ENCODE measurements around the gene CALHM3.
"Not testable (repeated sequence)": the region's sequence is repeated elsewhere in the genome, so short reads cannot be mapped to it uniquely, and the experiment has no call there.

Gene CALHM3

GRCh38 chr10:103510791-103511752, 32.0 kb upstream of the CALHM3 start:
- no peaks in the 10 kb centered on the region for H3K36me3 Mint-ChIP-seq
- H3K27me3 Mint-ChIP-seq, result peaks cover 7% of the 10 kb centered on the region
- H3K27ac Mint-ChIP-seq, result no peak overlapping the region
- peaks cover 6% of the 10 kb centered on the region for H3K4me1 Mint-ChIP-seq
- no peak overlapping the region for H3K4me3 Mint-ChIP-seq
- DNase-seq (ENCODE audit: low spot score in 2 of 2), result no peak
- H3K9me3 Mint-ChIP-seq, result no peaks in the 10 kb centered on the region
- no peak for ATAC-seq (ENCODE audit: low read depth)

DNA sequence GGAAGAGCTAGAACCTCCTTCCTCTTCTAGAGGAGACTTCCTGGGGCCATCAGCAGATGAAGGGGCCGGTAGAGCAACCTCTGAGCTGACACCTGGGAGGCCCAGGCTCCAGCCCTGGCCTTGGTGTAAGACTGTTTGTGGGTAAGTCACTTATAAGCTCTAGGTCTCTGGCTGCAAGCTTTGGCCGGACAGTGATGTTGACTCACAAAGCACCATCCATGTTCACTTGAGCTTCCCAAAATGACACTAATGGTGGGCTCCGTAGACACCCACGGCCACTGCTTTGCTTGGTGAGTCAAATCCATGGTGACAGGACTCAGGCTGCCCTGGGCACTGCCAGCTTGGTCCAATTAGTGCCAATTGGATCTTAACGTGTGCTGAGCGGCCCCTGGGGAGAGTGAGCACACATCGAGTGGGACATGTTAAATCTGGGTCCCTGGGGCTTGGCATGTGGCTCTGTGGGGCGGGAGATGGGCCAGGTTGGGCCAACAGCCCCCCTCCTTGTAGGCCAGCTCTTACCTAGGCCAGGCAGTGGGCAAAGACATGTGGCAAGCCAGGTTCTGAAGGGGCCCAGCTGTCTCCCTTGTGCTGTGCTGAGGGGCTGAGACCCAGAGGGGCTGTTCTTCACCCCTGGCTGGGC, 31.1 kb upstream of the CALHM3 start:
- DNase-seq (ENCODE audit: low spot score in 2 of 2) (no peak), ATAC-seq (ENCODE audit: low read depth) (no peak)
- Mint-ChIP-seq H3K4me1 (peaks cover 1% of the 10 kb centered on the region), H3K9me3 (no peaks in the 10 kb centered on the region), H3K4me3 (no peak overlapping the region), H3K36me3 (no peaks in the 10 kb centered on the region), H3K27me3 (peaks cover 7% of the 10 kb centered on the region), H3K27ac (no peak overlapping the region)

GRCh38 chr10:103507235-103508191, 28.5 kb upstream of the CALHM3 start:
- DNase-seq (ENCODE audit: low spot score in 2 of 2), result no peak
- no peak for ATAC-seq (ENCODE audit: low read depth)
- Mint-ChIP-seq H3K27ac (no peak overlapping the region), H3K4me3 (no peak overlapping the region), H3K4me1 (peaks cover 3% of the 10 kb centered on the region), H3K27me3 (peaks cover 16% of the 10 kb centered on the region), H3K9me3 (no peaks in the 10 kb centered on the region), H3K36me3 (no peaks in the 10 kb centered on the region)

- Mint-ChIP-seq H3K27ac (no peak overlapping the region), H3K36me3 (no peaks in the 10 kb centered on the region), H3K27me3 (peaks cover 20% of the 10 kb centered on the region), H3K4me3 (no peak overlapping the region), H3K4me1 (peaks cover 3% of the 10 kb centered on the region), H3K9me3 (no peaks in the 10 kb centered on the region)
- ATAC-seq (ENCODE audit: low read depth) (no peak), DNase-seq (ENCODE audit: low spot score in 2 of 2) (no peak)
Observed at GRCh38 chr10:103506061-103506460, 27.0 kb upstream of the CALHM3 start.

GRCh38 chr10:103504181-103504783, 25.2 kb upstream of the CALHM3 start:
- ATAC-seq (ENCODE audit: low read depth) (no peak), DNase-seq (ENCODE audit: low spot score in 2 of 2) (no peak)
- H3K9me3 Mint-ChIP-seq, result no peaks in the 10 kb centered on the region
- peaks cover 3% of the 10 kb centered on the region for H3K4me1 Mint-ChIP-seq
- peaks cover 29% of the 10 kb centered on the region for H3K27me3 Mint-ChIP-seq
- no peak overlapping the region for H3K4me3 Mint-ChIP-seq
- H3K36me3 Mint-ChIP-seq, result no peaks in the 10 kb centered on the region
- H3K27ac Mint-ChIP-seq, result no peak overlapping the region

GRCh38 chr10:103503777-103504176, 24.7 kb upstream of the CALHM3 start:
- DNase-seq (ENCODE audit: low spot score in 2 of 2); H3K36me3 Mint-ChIP-seq; H3K4me3 Mint-ChIP-seq; ATAC-seq (ENCODE audit: low read depth); H3K4me1 Mint-ChIP-seq; H3K27ac Mint-ChIP-seq; H3K9me3 Mint-ChIP-seq: not testable (repeated sequence)
- peaks cover 29% of the 10 kb centered on the region for H3K27me3 Mint-ChIP-seq

DNA sequence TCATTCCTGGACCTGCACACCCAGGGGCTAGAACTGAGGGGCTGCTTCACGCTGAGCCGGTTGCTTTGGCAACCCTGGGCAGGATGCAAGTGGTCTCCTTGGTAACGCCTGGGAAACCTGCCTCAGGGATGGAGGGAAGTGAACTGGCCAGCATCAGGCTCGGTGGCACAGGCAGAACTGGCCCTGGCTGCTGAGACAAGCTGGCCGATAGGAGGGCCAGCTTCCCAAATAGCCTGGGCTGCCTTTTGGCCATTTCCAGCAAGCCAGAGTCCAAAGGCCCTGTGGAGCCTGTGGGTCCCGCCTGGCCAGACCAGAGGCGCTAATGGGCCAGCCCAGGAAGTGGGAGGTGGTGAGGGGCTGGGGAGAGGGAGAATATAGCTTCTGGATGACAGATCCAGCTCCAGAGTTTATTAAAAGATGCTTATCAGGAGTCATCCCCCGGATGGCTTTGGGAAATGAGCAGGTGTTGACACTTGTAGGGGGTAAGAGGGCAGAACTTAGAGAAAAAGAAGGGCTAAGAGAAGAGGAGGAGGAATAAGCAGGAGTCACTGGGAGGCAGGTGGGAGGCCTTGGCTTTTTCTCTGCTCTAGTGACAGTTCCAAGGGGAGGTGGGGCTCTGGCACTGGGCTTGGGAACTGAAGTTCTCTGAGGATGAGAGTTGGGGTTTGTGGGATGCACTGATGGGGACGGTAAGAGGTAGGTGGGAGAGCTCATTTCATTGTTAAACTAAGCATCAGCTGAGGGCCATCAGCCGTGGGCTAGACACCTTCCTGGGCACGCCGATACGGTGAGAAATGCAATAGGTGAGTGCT, 24.0 kb upstream of the CALHM3 start:
- Mint-ChIP-seq H3K4me1 (peaks cover 3% of the 10 kb centered on the region), H3K27ac (no peak overlapping the region), H3K9me3 (no peaks in the 10 kb centered on the region), H3K36me3 (no peaks in the 10 kb centered on the region), H3K4me3 (no peak overlapping the region), H3K27me3 (peaks cover 32% of the 10 kb centered on the region)
- DNase-seq (ENCODE audit: low spot score in 2 of 2) (no peak), ATAC-seq (ENCODE audit: low read depth) (no peak)

GRCh38 chr10:103501186-103501585, 22.1 kb upstream of the CALHM3 start:
- Mint-ChIP-seq H3K4me3 (no peak overlapping the region), H3K27ac (no peak overlapping the region), H3K4me1 (peaks cover 3% of the 10 kb centered on the region), H3K9me3 (no peaks in the 10 kb centered on the region), H3K36me3 (no peaks in the 10 kb centered on the region), H3K27me3 (peaks cover 31% of the 10 kb centered on the region)
- DNase-seq (ENCODE audit: low spot score in 2 of 2) (no peak), ATAC-seq (ENCODE audit: low read depth) (no peak)

DNA sequence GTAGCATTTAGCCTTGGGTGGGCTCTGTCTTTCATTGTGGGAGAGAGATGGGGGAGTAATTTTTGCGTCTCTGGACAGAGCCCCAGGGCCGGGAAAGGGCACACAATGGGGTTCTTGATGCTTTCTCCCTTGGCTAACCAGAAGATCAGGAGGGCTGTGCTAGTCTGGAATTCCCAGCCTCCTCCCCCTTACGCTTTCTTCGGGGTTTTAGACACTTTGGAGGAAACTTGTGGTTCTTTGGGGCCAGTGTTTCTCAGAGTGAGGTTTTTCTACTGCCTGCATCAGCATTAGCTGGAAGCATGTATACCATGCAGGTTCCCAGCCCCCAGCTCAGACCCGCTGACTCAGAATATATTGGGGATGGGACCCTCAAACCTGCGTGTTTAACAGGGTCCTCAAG, 21.4 kb upstream of the CALHM3 start:
- ATAC-seq (ENCODE audit: low read depth), result no peak

GRCh38 chr10:103499881-103500280, 20.8 kb upstream of the CALHM3 start:
- Mint-ChIP-seq H3K27ac (no peak overlapping the region), H3K4me1 (peaks cover 3% of the 10 kb centered on the region), H3K9me3 (no peaks in the 10 kb centered on the region), H3K27me3 (peaks cover 33% of the 10 kb centered on the region), H3K4me3 (no peak overlapping the region), H3K36me3 (no peaks in the 10 kb centered on the region)
- DNase-seq (ENCODE audit: low spot score in 2 of 2) (no peak), ATAC-seq (ENCODE audit: low read depth) (no peak)

More for the DNA sequence above, 21.4 kb upstream of the CALHM3 start:
- Mint-ChIP-seq H3K9me3 (no peaks in the 10 kb centered on the region), H3K4me3 (no peak overlapping the region), H3K4me1 (peaks cover 3% of the 10 kb centered on the region), H3K27ac (no peak overlapping the region), H3K27me3 (peaks cover 33% of the 10 kb centered on the region), H3K36me3 (no peaks in the 10 kb centered on the region)
- DNase-seq (ENCODE audit: low spot score in 2 of 2), result no peak

DNA sequence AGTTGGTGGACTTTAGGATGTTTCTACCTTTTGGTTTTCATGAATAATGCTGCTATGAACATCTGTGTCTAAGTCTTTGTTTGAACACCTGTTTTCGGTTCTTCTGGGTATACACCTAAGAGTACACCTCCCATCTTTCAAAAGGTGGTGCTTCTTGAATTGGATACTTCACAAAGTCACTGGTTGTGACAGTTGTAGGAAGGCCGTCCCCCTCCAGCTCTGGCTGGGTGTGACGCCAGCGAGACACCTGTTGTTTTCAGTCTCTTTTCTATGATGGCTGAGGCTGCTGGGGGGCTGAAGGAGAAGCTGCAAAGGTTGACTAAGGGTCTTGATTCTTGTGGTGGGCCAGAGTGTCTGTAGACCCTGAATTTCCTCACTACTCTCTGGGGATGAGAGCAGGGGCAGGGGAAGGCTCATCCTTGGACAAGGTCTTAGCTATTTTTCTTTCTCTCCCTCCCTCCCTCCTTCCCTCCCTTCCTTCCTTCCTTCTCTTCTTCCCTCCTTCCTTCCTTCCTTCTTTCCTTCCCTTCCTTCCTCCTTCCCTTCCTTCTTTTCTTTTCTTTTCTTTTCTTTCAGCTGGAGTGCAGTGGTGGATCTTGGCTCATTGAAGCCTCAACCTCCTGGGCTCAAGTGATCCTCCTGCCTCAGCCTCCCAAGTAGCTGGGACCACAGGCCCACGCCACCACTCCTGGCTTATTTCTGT, 20.0 kb upstream of the CALHM3 start:
- Mint-ChIP-seq H3K27me3 (peaks cover 34% of the 10 kb centered on the region), H3K9me3 (no peaks in the 10 kb centered on the region), H3K27ac (no peak overlapping the region), H3K4me3 (no peak overlapping the region), H3K4me1 (peaks cover 3% of the 10 kb centered on the region), H3K36me3 (no peaks in the 10 kb centered on the region)
- ATAC-seq (ENCODE audit: low read depth) (peak; percentile 49), DNase-seq (ENCODE audit: low spot score in 2 of 2) (no peak)

GRCh38 chr10:103497161-103497915, 18.3 kb upstream of the CALHM3 start:
- Mint-ChIP-seq H3K27ac (no peak overlapping the region), H3K36me3 (no peaks in the 10 kb centered on the region), H3K9me3 (no peaks in the 10 kb centered on the region), H3K4me1 (peaks cover 9% of the 10 kb centered on the region), H3K4me3 (no peak overlapping the region), H3K27me3 (peaks cover 34% of the 10 kb centered on the region)
- DNase-seq (ENCODE audit: low spot score in 2 of 2), result no peak
- no peak for ATAC-seq (ENCODE audit: low read depth)
